Measurements from ENCODE around the gene TOMT. TPM values are rescaled to one million over a fixed set of nuclear protein-coding genes. Genes with fewer than 3 reads are reported as not detected.

The TOMT gene
- total RNA-seq, 1 donor from 2014 or later: not detected

- Histone ChIP-seq H3K79me2 (ENCODE audit: low read depth) (peaks cover 100% of the 10 kb centered on the region), H3K9me3 (ENCODE audit: low read depth) (no peaks in the 10 kb centered on the region), H3K27me3 (no peaks in the 10 kb centered on the region), H3K27ac (no peak overlapping the region), H3K4me3 (no peak overlapping the region), H4K20me1 (ENCODE audit: low read depth) (peaks cover 77% of the 10 kb centered on the region), H3K4me1 (peaks cover 43% of the 10 kb centered on the region), H3F3A (ENCODE audit: low read depth) (peaks cover 14% of the 10 kb centered on the region), H2AFZ (replicated peaks) (no peak overlapping the region), H3K4me2 (peak overlapping the region; percentile 24), H3K9ac (no peak overlapping the region), H3K36me3 (no peaks in the 10 kb centered on the region)
- H3K27me3 Mint-ChIP-seq (ENCODE audit: insufficient read depth, low read depth): peaks cover 7% of the 10 kb centered on the region
- H3K4me1 Mint-ChIP-seq: peaks cover 53% of the 10 kb centered on the region
- peaks cover 13% of the 10 kb centered on the region for H3K36me3 Mint-ChIP-seq
- no peak for TF ChIP-seq EZH2phosphoT487 (IDR thresholded peaks at IDR 0.05)
- TF ChIP-seq EZH2 (IDR thresholded peaks at IDR 0.05): no peak
- TF ChIP-seq CTCF (IDR thresholded peaks at IDR 0.05): no peak
- H3K4me3 Mint-ChIP-seq: peak overlapping the region; percentile 54
- peak; percentile 21 for DNase-seq (ENCODE audit: low spot score)
- no peaks in the 10 kb centered on the region for H3K9me3 Mint-ChIP-seq
- peak overlapping the region; percentile 26 for H3K27ac Mint-ChIP-seq
Measured at GRCh38 chr11:72072348-72072747, 33.4 kb upstream of the TOMT start.

GRCh38 chr11:72075109-72075508 is 30.6 kb upstream of the TOMT start:
- no peaks in the 10 kb centered on the region for H3K9me3 ChIP-seq (ENCODE audit: low read depth)
- Mint-ChIP-seq H3K4me3 (no peak overlapping the region), H3K4me1 (peaks cover 48% of the 10 kb centered on the region), H3K36me3 (peaks cover 9% of the 10 kb centered on the region), H3K27me3 (ENCODE audit: insufficient read depth, low read depth) (peaks cover 4% of the 10 kb centered on the region), H3K9me3 (no peaks in the 10 kb centered on the region), H3K27ac (no peak overlapping the region)
- no peaks in the 10 kb centered on the region for H3K27me3 ChIP-seq
- no peak overlapping the region for H3K4me2 ChIP-seq
- H3F3A ChIP-seq (ENCODE audit: low read depth): peaks cover 7% of the 10 kb centered on the region
- no peak overlapping the region for H2AFZ ChIP-seq (replicated peaks)
- no peak overlapping the region for H3K4me3 ChIP-seq
- no peak overlapping the region for H3K27ac ChIP-seq
- peak; percentile 26 for DNase-seq (ENCODE audit: low spot score)
- peak; percentile 19 for TF ChIP-seq CTCF (IDR thresholded peaks at IDR 0.05)
- TF ChIP-seq EZH2phosphoT487 (IDR thresholded peaks at IDR 0.05): no peak
- TF ChIP-seq EZH2 (IDR thresholded peaks at IDR 0.05): no peak
- peaks cover 100% of the 10 kb centered on the region for H3K79me2 ChIP-seq (ENCODE audit: low read depth)
- H3K9ac ChIP-seq: no peak overlapping the region
- peaks cover 87% of the 10 kb centered on the region for H4K20me1 ChIP-seq (ENCODE audit: low read depth)
- peaks cover 39% of the 10 kb centered on the region for H3K4me1 ChIP-seq
- no peaks in the 10 kb centered on the region for H3K36me3 ChIP-seq

DNA sequence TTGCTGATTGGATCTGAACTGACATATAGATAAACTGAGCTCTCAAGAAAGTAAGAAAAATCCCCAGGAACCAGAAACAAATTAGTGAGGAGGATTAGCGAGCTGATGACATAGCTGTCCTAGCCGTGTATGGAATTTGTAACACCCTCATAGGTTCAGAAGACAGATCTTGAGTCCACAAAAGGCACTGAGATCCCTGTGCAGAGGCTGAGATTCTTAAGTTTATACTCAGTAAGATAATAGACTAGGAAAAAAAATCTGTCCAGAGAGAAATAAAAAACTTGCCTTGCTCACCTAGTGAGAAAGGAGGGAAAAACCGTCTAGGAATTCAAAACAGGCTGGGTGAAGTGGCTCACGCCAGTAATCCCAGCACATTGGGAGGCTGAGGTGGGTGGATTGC is 30.0 kb upstream of the TOMT start:
- H3K27ac ChIP-seq: no peak overlapping the region
- DNase-seq (ENCODE audit: low spot score): no peak
- no peaks in the 10 kb centered on the region for H3K36me3 ChIP-seq
- H3K27me3 ChIP-seq: no peaks in the 10 kb centered on the region
- H3K79me2 ChIP-seq (ENCODE audit: low read depth): peaks cover 94% of the 10 kb centered on the region
- H3F3A ChIP-seq (ENCODE audit: low read depth): peaks cover 3% of the 10 kb centered on the region
- Mint-ChIP-seq H3K4me3 (no peak overlapping the region), H3K4me1 (peaks cover 45% of the 10 kb centered on the region), H3K27ac (no peak overlapping the region), H3K9me3 (no peaks in the 10 kb centered on the region), H3K36me3 (peaks cover 9% of the 10 kb centered on the region), H3K27me3 (ENCODE audit: insufficient read depth, low read depth) (peaks cover 6% of the 10 kb centered on the region)
- H4K20me1 ChIP-seq (ENCODE audit: low read depth): peaks cover 80% of the 10 kb centered on the region
- no peak overlapping the region for H3K4me3 ChIP-seq
- no peaks in the 10 kb centered on the region for H3K9me3 ChIP-seq (ENCODE audit: low read depth)
- peaks cover 33% of the 10 kb centered on the region for H3K4me1 ChIP-seq
- H2AFZ ChIP-seq (replicated peaks): no peak overlapping the region
- H3K9ac ChIP-seq: no peak overlapping the region
- H3K4me2 ChIP-seq: no peak overlapping the region
- TF ChIP-seq EZH2 (IDR thresholded peaks at IDR 0.05) (no peak), CTCF (IDR thresholded peaks at IDR 0.05) (no peak), EZH2phosphoT487 (IDR thresholded peaks at IDR 0.05) (no peak)

All from neural progenitor cell (in vitro differentiated cells).